Neutrophil (primary cell): ENCODE measurements around the gene PEAK3.

Experiments
- H3K27ac ChIP-seq: fragments of 200-600 bp; sonication (generic); 2 replicates; pipeline ENCODE4 v1.5.1; 2016; ENCODE audit warnings: mild to moderate bottlenecking, moderate library complexity
- H3K27me3 ChIP-seq: fragments of 200-600 bp; sonication (generic); 2 replicates; pipeline ENCODE4 v1.6.0; 2016; ENCODE audit warnings: mild to moderate bottlenecking
- H3K36me3 ChIP-seq: fragments of 200-600 bp; sonication (generic); 2 replicates; pipeline ENCODE4 v1.5.1; 2017
- H3K4me1 ChIP-seq, 2 experiments: fragments of 200-600 bp in 1 of 2; sonication (generic) in 1 of 2; 1 replicate in 1 of 2; 2 replicates in 1 of 2; pipeline versions ENCODE4 v1.5.1 to v1.6.1; 2013 to 2016; ENCODE audit warnings: low read depth in 1 of 2, low read length in 1 of 2, mild to moderate bottlenecking in 1 of 2, moderate library complexity in 1 of 2; ENCODE audit not compliant: control insufficient read depth in 1 of 2, insufficient read depth in 1 of 2
- H3K4me3 ChIP-seq, 2 experiments: fragments of 200-600 bp in 1 of 2; sonication (generic) in 1 of 2; 1 replicate in 1 of 2; 2 replicates in 1 of 2; pipeline ENCODE4 v1.5.1; 2013 to 2016; ENCODE audit warnings: low read depth in 1 of 2, low read length in 1 of 2, mild to moderate bottlenecking in 1 of 2, moderate library complexity in 1 of 2
- H3K9me3 ChIP-seq: fragments of 200-600 bp; sonication (generic); 2 replicates; pipeline ENCODE4 v1.5.1; 2016
- TF ChIP-seq, protein P1 (sequence below): fragments of 200-600 bp; sonication (generic); IDR thresholded peaks from 2 replicates; pipeline ENCODE4 v1.5.1; 2016; ENCODE audit warnings: antibody characterized with exemption

Gene PEAK3

DNA sequence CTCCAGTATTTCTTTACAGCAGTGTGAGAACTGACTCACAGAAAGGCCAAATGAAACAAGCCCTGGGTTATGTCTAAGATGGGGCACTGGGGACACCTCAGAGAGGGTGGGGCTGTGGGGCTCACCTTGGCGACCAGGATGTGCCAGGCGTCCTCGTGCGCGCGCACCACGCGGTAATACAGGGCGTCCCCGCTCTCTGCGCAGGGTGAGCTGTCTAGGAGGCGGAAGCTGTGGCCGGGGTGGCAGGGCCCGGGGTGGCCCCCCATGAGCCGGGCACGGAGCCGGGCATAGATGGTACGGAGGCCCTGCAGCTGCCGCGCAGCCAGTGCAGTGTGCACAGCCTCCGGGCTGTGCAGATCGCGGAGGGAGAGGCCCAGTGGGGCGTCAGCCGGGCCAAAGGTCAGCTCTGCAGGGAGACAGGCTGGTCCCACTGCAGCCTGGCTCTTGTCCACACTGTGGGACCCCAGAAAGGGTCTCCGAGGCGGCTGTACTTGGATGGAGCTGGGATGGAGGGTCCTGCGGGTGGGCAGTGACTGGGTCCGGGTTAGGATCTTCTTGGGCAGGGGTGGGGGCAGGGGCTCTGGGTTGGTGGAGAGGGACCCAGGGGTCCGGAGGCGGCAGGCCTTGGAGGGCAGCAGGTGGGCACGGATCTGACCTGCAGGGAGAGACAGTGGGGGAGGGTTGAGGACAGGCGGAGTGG is 3.4 kb downstream of the PEAK3 start:
- no peaks in the 10 kb centered on the region for H3K9me3 ChIP-seq
- TF ChIP-seq, protein P1, sequence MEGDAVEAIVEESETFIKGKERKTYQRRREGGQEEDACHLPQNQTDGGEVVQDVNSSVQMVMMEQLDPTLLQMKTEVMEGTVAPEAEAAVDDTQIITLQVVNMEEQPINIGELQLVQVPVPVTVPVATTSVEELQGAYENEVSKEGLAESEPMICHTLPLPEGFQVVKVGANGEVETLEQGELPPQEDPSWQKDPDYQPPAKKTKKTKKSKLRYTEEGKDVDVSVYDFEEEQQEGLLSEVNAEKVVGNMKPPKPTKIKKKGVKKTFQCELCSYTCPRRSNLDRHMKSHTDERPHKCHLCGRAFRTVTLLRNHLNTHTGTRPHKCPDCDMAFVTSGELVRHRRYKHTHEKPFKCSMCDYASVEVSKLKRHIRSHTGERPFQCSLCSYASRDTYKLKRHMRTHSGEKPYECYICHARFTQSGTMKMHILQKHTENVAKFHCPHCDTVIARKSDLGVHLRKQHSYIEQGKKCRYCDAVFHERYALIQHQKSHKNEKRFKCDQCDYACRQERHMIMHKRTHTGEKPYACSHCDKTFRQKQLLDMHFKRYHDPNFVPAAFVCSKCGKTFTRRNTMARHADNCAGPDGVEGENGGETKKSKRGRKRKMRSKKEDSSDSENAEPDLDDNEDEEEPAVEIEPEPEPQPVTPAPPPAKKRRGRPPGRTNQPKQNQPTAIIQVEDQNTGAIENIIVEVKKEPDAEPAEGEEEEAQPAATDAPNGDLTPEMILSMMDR, result no peak
- peak overlapping the region; percentile 74 for H3K27ac ChIP-seq
- peaks cover 75% of the 10 kb centered on the region in 2 experiments for H3K4me1 ChIP-seq
- no peaks in the 10 kb centered on the region for H3K27me3 ChIP-seq
- H3K4me3 ChIP-seq, result no peak overlapping the region
- H3K36me3 ChIP-seq, result peaks cover 59% of the 10 kb centered on the region

DNA sequence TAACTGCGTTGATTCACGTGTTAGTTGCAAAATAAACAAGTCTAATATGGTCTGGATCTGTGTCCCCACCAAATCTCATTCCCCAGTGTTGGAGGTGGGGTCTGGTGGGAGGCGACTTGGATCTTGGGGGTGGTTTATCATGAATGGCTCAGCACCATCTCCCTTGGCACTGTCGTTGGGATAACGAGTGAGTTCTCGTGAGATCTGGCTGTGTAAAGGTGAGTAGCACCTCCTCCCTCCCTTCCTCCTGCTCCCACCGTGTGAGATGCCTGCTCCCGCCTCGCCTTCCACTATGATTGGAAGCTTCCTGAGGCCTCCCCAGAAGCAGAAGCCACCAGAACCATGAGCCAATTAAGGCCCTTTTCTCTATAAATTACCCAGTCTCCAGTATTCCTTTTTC is 4.8 kb downstream of the PEAK3 start:
- TF ChIP-seq, protein P1, result no peak
- peaks cover 74% of the 10 kb centered on the region for H3K36me3 ChIP-seq
- peak overlapping the region; percentile 74 for H3K27ac ChIP-seq
- peaks cover 78 to 79% of the 10 kb centered on the region in 2 experiments for H3K4me1 ChIP-seq
- H3K9me3 ChIP-seq, result no peaks in the 10 kb centered on the region
- no peak overlapping the region for H3K4me3 ChIP-seq
- H3K27me3 ChIP-seq, result no peaks in the 10 kb centered on the region

DNA sequence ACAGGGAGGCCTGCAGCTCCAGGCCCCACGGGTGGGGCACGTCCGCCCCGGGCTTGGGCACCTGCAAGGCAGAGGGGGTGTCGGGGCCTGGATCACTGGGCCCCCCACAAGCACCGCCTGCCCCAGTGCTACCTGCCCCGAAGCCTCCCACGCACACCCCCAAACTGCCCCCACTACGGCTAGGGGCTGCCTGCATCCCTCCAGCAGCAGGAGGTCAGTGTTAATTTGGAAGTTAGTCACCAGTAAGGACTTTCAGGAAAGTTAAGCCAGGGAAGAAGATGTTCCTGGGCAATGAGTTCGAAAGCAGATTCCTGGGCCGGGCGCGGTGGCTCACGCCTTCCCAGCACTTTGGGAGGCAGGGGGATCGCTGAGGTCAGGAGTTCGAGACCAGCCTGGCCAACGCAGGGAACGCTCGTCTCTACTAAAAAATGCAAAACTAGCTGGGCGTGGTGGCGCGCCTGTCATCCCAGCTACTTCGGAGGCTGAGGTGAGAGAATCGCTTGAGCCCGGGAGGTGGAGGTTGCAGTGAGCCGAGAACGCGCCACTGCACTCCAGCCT is 5.5 kb downstream of the PEAK3 start:
- H3K4me1 ChIP-seq, result peaks cover 81 to 86% of the 10 kb centered on the region in 2 experiments
- no peak overlapping the region for H3K4me3 ChIP-seq
- H3K27me3 ChIP-seq, result no peaks in the 10 kb centered on the region
- peaks cover 80% of the 10 kb centered on the region for H3K36me3 ChIP-seq
- peak overlapping the region; percentile 74 for H3K27ac ChIP-seq
- TF ChIP-seq, protein P1, result no peak
- no peaks in the 10 kb centered on the region for H3K9me3 ChIP-seq

DNA sequence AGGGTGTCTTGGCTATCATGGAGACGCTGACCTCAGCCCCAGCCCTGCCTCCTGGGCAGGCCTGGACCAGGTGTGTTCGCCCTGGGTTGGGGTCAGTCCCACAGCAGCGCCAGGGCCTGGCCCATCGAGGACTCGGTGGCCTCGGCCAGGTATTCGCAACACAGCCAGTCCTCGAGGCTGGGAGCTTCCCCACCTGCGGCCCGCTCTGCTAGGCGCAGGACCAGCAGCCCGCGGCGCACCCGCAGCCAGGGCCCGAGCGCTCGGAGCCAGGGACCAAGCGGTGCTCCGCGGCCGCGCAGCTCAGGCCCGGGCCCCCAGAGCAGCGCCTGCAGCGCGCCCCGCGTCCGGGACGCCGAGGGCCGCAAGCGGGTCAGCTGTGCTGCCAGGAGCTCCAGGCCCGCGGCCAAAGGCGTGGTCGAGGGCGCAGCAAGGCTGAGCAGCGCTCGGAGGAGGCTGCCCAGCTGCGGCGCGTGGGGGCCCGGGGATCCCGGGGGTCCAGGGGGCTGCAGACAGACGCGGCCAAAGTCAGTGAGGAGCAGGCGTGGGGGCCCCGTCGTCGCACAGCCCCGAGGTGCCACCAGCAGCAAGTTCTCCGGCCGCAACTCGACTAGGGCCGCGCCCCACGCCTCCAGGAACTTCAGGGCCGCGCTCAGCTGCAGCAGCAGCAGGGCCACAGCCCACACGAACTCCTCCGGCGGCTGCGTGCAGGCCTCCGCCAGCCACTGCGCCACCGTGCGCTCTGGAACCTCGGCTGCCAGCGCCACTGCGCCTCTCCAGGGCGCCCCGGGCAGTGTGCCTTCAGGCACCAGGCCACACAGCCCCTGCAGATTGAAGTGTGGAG is 6.2 kb downstream of the PEAK3 start:
- TF ChIP-seq, protein P1, result no peak
- H3K27me3 ChIP-seq, result no peaks in the 10 kb centered on the region
- peaks cover 83 to 87% of the 10 kb centered on the region in 2 experiments for H3K4me1 ChIP-seq
- no peaks in the 10 kb centered on the region for H3K9me3 ChIP-seq
- H3K36me3 ChIP-seq, result peaks cover 86% of the 10 kb centered on the region
- peak overlapping the region in 1 of 2 experiments; percentile 24 for H3K4me3 ChIP-seq
- H3K27ac ChIP-seq, result peak overlapping the region; percentile 74

DNA sequence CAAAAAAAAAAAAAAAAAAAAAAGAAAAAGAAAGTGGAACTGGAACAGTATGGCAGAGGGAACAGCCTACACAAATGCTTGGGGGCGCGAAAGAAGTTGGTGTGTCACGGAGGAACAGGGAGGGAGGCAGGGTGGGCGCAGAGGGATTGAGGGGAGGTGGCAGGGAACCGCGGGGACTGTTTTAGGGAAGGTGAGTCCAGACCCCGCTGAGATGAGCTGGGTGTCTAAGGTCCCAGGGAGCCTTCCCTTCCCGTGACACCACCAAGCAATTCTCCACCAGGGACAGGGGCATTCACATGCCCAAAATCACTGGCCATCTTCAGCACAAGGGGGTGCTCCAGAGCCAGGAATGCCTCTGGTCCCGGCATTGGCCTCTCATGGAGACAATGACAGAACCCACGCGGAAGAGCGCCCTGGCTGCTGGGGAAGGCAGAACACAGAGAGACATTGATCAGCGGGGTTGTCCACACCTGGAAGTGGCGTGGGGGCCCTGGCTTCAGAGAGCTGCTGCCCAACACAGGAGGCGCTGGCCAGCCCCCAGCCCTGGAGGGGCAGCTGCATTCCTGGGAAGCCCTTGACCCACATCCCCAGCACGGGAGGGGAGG is 6.9 kb downstream of the PEAK3 start:
- Histone ChIP-seq H3K4me1 (peaks cover 75 to 79% of the 10 kb centered on the region in 2 experiments), H3K27ac (peak overlapping the region; percentile 74), H3K36me3 (peaks cover 86% of the 10 kb centered on the region), H3K9me3 (no peaks in the 10 kb centered on the region), H3K4me3 (peak overlapping the region in 1 of 2 experiments; percentile 24), H3K27me3 (no peaks in the 10 kb centered on the region)
- TF ChIP-seq, protein P1, result peak; percentile 72
